Inflammatory macrophage (primary cell): ENCODE measurements around the gene DCLK1.

Experiments
- DNase-seq, 2 donors: peaks; one replicate each; pipeline ENCODE4 v3.0.0-alpha.2; 2020 to 2022
- total RNA-seq, 18 experiments: gene quantifications; one replicate each; lab custom pipeline; 2026; ENCODE audit warnings: mixed read lengths in 6 of 18, inconsistent platforms in 2 of 18; lab: John Stamatoyannopoulos, UW

Gene DCLK1
- 0 to 0.49 (median 0.09) reads per million in 18 experiments for total RNA-seq

DNA sequence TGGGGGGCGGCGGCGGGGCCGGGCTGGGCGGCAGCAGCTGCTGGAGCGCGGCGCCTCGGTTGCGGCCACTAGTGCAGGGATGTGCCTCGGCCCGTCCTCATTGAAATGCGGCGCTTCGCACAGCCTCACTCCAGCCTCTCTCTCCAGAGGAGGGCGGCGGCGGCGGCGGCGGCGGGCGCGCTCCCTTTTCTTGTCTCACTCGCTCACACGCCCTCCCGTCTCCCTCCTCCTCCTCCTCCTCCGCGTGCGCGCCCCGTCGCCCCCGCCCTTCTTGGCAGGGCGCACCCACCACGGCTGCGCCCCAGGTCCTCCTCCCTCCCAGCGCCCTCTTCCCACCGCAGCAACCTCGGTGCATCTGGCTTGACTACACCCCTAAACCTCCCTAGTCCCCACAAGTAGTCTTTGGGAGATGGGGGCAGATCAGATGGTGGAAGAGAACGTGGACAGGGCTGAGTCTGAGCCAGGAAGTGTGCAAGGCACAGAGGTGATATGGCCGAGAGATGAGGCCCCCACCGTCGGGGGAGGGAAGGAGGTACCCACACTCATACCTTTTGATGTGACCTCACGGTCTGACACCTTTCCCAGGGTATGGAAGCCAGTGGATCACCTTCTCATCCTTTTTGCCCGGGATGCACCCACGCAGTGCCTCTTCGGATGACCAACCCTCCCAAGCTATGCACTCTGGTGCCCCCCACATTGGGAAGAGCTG is at the start of gene DCLK1:
TSS of gene DCLK1 (minus strand) at position 161 of the 709 bp plus-strand sequence.
- DNase-seq = no peak

DNA sequence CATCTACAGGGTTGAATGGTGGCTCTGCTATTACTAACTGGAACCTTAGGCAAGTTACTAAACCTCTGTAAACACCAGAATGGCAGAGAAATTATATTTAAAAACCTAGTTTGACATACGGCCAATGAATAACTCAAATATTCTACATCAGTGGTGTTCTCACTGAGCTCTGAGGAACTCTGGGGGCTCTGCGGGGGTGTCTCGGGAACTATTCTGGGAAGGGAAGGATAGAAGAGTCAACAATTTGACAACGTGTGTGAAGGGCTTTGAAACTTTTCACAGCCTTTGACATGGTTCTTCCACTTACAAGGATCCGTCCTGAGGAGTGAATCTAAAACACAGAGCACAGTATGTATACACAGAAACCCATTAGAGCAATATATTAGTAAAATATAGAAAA is 44.4 kb upstream of the DCLK1 start:
- no peak for DNase-seq

DNA sequence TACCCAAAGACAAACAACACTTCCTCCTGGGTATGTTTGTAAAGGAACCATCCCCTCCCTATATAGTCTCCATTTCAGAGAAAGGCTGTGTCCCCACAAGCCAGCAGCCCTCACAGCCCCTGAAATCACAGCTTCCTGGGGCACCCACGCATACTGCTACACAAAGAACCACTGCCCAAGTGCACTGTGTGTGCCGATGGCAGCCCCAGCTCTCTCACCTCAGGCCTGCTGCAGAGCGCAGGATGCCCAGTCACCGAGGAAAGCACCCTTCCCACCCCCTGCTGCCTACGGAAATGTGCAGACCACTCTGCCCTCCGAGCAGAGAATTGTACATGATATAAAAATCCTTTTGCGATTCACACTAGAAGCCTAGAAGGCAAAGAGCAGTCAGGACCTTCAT is 43.7 kb upstream of the DCLK1 start:
- no peak for DNase-seq

DNA sequence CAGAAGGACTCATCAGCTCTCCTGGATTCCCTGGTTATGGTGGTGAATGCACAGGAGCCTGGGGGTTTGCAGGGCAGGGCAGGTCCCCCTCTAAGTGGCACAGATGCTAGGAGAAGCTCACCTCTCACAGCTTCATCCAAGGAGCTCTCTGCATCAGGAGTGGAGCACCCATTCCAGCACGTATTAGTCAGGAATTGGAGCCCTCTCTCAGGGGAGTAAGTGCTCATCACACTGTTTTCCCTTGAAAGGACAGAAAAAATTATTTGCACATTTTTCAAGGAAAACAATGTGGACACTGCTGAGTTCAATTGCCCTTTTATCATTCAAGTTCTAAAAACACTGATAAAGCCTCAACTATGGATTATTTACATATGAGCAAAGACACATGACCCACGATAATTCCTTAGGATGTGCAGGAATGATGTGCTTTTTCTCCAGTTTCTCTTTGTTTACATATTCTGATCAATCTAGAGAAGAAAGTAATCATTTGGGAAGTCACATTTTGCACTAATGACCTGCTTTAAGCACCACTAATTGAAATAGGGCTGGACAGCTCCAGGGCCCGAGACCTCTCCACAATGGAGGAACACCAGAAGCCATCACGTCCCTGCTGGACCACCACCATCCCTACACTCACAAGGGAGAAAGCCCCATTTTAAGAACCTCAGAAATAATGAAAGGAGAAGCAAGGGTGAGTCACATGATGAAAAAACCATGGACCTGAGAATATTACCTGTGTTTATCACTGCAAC is 42.6 kb upstream of the DCLK1 start:
- DNase-seq = no peak

DNA sequence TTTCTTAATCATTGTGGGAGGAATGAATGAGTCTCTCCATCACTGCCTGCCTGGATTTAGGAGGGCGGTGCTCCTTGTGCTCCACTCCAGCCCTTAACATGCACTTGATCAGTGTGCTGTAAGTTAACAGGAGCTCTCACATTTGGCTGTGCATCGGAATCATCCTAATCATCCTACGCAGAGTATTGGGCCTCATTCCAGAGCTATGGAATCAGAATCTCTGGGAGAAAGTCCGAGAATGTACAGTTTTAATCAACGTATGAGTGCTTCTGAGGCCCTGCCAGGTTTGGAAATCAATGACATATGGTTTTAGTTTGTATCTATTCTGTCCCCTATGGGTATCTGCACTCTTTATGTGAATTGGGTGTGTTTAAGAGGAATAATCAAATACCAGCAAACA is 34.9 kb upstream of the DCLK1 start:
- no peak for DNase-seq

DNA sequence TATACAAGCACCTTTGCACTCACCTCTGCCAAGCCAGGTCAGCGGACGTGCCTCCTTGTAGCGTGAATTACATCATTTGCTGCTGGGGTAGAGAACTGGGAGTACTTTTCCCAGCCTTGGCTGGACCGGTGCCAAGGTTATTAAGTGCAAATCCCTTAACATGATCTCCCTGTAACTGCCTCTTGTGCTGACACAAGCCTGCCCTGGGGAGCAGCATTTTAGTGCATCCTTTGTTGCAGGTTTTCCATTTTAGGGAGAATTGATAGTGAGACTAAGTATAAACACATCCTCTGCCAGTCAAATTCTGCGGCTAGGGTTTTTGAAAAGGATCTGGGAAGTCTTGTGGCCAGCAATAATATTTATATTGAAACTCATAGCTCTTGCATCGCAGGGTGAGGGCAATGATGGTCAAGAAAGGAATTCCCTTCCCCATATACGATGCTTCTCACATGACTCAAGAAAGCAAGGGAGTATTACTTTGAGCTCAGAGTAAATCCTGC is 32.7 kb upstream of the DCLK1 start:
- DNase-seq = no peak

DNA sequence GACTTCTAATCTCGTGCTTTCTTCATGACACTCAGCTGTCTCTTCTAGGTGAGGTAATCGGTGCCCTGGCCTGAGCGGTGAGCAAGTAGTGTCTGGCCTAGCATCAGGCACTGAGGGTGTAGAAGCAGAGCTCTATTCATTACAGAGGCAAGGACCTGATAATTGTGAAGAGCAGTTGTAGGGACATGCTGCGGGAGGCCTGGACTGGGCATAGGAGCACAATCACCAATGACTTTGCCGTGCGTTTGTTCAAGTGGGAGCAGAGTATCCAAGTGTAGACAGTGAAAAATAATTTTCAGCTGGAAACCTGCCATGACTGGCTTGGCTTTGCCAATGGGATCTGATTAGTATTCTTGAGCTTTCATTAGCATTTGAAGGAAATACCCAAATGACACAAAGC is 32.1 kb upstream of the DCLK1 start:
- no peak for DNase-seq

DNA sequence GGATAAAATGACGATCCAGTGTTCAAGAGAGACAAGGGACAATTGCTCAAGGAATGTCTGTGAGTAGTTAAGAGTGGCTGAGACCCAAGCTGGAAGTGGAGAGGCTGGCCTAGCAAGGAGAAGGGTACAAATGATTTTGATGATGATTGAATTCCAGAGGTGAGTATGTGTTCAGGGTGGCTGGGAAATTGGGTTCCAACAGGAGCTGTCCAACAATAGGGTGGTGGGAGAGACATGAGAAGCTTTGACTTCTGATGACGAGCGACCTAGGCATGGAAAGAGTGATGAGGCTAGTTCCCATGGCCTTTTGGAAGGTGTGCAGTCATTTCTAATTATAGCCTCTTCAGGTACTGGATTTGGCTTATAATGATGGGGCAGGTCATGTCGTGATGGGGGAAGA is 29.1 kb upstream of the DCLK1 start:
- DNase-seq = no peak

DNA sequence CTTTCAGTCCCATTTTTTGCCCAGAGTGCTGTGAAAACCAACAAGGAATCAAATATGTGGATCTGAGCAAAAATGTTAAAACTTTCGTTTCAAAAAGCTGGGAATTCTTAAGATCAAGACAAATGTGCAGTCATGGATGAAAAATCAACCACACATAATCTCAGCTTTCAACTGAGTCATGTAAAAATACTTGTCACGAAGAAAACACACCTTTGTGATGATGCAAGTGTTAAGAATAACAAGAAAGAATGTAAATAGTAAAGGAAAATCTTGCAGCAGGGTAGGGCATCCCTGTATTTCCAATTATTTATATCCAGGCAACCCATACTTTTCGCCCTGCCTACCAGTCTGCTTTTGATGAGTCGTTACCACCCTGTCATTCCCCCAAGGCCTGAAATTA is 27.4 kb upstream of the DCLK1 start:
- no peak for DNase-seq

DNA sequence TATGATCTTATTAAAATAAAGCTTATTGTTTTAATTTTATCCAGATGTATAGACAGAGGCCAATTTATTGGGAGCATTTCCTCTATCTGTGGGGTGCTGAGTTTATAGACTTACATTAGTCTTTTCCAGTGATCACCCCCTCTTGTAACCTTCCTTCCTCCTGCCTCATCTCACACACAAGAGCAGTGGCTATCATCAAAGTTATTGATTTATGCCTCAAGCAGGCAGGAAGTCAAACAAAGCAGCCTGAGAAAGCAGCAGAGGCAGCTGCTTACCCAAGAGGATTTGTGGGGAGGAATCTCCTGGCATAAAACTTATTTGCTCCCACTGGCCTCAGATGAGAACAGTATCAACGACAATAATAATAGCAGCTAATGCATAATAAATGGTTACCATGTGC is 26.3 kb upstream of the DCLK1 start:
- DNase-seq = no peak

DNA sequence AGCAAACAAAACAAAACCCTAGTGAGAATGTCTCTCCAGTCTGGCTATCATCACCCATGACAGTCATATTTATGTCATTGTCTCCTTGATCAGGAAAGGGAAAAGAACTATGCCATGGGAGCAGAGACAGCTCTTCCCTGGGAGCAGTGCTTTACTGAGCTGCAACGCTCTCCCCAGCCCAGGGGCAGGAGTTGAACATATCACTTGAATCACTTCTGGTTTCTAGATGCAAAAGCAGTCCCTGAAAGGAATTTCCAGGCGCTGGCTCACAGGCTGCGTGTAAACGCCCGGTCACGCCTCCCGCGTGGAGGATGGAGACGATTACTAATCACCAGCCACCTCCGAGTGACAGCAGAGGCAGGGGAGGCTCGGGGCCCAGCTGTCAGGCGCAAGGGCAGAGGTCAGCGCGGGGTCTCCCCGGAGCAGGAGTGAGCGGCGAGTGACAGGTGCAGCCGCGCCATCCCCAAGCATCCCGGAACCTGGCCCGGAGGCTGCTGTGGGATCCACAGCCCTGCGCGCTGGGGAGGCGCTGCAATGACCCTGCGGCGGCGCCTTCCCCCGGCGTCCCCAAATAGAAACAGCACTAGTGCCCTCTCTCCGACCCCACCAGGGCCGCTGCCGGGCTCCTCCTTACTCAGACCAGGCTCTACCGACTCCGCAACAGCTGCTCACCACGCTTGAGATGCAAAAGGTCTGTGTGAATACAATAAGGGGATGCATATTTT is 23.5 kb upstream of the DCLK1 start:
- DNase-seq = no peak

DNA sequence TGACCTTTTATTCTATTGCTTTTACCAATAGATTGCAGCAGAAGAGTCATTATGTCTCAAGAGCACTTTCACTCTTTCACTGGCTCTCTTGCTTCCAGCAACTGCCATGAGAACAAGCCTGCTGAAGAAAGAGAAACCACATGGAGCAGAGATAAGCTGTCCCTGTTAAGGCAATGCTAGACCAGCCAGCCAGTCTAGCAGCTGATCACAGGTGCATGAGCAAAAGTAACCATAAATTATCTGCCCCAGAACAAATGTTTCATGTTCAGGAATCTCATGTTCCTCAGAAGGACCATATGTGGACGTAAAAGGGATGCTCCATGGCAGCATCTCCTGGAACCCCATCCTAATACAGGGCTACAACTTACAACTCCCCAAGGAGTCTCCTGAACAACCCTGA is 20.4 kb upstream of the DCLK1 start:
- DNase-seq = no peak

DNA sequence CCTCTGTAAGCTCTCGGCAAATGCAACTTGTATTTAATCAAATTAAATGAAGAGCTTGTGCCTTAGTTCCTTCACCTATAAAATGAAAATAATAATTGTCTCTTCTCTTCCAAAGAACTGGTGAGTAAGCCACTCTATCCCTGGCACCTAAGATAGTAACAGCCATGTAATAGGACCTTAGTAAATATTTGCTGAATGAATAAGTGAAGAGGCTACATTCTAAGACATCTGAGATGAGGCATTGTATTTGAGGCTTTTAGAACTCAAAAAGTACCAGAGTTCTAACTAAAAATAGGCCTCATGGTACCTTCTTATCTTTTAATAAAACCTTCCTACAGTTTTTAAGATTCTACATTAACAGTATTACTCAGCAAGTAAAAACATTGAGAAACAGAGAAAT is 17.3 kb upstream of the DCLK1 start:
- DNase-seq = no peak

DNA sequence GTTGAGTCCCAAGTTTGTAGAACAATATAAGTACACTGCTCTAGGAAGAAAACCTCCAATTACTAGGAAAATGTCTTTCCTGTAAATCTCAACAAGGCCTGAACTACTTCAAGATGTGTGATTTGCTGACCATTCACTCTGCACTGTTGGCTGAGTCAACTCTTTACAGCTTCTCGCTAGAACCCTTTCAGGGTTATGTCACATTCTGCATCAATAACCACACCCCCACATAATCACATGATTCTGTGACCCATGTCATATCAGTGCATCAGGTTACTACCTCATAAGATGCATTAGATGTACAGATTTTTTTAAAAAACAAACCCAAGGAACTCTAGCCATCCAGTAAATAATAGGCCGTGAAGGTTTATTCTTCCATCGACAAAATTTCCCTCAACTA is 16.1 kb upstream of the DCLK1 start:
- DNase-seq = no peak

DNA sequence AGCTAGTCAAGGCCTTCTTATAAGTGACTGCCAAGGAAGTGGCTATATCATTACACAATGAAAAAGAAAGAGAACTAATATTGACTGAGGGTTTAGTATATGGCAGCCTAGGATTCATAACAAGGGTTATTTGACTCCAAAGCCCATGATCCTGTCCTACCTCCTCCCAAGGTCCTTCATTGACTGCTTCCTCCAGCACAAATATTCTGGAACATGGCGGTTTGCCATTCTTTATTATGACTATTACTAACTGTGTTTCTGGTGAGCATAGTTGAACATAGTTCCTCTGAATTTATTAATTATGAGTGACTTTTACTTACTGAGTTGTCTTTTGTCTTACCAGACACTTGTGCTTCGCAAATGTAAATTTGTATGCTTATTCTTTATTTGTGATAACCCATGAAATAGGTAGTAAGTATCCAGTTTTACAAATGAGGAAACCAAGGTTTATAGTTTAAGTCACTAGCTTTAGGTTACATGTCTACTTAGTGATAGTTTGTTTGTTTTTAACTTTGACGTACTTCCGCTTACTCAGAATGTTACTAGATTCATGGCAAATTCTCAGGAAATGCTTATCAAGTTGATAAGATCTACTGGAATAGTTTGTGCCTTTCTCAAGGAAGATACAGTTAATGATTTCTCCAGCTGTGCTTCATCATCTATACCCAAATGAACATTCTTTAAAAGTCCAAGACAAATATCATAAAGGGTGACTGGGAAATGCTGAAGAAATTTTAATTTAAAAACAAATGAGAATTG is 15.5 kb upstream of the DCLK1 start:
- DNase-seq = no peak

DNA sequence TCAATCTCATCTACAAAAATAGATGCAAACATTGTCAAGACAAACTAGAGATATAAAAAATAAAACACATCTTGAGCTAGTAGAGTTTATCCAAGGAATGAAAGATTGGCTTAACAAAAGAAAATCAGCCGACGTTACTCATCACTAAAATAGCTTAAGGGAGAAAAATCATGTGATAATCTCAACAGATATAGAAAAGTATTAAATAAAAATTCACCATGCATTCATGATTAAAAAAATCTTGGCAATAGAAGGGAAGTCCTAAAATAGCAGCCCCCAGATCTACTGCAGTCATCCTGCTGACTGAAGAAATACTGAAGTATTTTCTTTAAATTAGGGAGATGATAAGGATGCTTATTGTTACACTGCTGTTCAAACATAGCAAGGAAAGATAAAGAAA is 12.6 kb upstream of the DCLK1 start:
- no peak for DNase-seq

DNA sequence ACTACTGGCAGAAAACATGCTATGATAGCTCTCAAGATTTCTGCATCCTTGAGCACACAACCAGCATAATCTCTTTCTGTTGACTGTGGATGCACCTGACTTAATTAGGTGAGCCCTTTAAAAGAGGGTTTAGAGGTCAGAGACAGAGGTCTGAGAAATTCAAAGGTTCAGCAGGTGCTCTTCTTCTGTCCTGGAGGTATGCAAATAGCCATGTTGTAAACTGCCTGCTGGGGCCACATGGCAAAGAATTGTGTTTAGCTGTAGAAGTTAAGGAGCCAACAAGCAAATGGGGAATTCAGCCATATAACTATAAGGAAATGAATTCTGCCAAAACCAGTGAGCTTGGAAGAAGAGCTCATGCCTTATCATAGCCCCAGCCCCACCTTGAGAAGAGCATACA is 11.6 kb upstream of the DCLK1 start:
- no peak for DNase-seq

DNA sequence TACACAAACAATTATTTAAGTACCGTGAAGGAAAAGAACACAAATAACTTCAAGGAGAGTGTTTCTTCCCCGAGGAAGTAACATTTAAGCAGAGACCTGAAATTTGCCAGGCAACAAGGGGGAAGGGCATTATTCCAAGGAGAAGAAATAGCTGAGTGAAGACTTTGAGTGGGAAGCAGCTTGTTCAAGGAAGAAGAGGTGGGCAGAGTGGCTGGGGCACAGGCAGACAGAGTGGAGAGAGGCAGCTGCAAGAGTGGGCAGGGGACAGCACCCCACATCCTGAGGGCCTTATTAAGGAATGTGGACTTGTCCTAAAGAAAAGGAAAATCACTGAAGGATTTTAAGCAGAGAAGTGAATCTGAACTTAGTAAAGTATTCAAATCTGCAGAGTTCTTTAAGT is 4.7 kb upstream of the DCLK1 start:
- no peak for DNase-seq

DNA sequence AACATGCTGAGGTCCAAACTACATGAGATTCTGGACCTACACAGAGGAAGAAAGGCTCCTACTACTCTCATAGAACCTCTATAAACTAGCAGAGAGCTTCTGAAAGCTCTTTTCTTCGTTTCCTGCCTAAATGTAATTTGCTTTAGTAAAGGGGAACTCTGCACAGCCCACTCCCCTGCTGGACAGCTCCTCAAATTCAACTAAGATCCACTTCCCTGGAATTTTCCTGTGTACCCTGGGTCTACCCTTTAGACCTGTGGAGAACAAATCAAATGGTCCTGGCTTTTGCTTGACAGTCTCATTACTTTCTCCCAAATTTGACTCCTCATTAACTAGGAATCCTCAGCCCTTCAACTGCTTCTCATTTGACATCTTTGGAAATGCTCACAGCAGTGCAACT is 3.5 kb upstream of the DCLK1 start:
- DNase-seq = no peak

DNA sequence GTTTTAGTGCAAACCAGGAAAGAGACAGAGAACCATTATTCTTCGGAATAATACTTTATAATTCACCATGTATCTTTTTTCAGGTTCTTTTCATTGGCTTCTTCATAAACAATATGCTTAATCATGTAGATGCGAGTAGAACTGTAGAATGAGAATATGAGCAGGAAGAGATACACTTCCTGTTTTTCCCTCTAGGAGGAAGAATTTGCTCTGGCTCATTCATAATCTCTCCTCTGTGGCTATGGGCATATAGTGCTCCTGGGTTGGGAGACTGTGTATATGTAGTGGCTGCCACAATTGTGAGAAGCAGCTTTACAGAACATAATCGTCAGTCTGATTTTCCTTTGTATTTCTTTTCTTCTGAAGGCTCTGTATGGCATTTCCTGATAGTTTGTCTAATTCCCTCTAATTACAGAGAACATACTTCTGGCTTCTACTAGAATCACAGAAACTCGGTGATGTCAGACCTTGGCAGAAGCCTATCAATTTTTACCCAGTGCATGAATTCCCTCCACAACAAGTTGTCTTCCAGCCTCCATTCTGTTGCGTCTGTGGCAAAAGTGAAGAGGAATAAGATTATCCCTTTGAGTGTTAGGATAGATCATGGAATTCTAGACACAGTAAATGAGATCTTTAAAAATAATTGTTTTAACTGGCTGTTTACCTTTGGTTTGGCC is 2.9 kb upstream of the DCLK1 start:
- no peak for DNase-seq

DNA sequence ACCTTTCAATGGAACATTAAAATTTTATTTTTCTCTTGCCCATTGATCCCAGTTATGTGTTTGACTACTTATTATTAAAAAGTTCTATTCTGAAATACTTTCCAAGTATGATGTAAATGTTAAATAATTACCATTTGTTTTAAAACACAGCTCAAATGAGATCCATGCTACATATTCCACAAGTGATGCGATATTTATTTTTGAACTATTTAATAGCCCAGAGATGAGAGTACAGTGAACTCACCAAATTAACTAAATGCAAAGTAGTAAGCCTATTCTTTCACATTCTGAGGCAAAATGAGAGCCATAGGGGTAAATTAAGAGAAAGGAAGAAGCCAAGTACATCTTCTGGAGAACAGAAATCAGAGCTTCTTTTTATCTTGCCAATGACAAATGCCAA is 1.2 kb upstream of the DCLK1 start:
- DNase-seq = no peak

DNA sequence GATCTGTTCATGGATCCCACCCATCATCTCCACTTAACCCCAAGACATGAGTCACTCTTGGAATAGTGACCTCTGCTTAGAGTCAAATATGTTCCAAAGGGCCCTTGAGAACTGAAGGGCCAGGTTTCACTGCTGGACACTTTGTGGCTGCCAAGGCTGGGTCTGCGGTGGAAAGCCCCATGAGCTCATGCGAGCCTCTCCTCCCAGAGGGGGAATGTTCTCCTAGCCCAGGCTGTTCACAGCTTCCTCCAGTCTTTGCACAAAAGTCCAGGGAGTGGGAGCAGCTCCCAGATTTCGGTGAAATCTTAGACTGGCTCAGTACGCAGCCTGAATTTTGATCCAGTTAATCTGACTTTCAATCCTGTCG is 732 bp upstream of the DCLK1 start:
- no peak for DNase-seq
